ENCODE results near the gene DRD3. TPM values are rescaled to one million over a fixed set of nuclear protein-coding genes. Genes with fewer than 3 reads are reported as not detected.

DRD3 gene
- total RNA-seq, 1 donor from 2014 or later: not detected

DNA sequence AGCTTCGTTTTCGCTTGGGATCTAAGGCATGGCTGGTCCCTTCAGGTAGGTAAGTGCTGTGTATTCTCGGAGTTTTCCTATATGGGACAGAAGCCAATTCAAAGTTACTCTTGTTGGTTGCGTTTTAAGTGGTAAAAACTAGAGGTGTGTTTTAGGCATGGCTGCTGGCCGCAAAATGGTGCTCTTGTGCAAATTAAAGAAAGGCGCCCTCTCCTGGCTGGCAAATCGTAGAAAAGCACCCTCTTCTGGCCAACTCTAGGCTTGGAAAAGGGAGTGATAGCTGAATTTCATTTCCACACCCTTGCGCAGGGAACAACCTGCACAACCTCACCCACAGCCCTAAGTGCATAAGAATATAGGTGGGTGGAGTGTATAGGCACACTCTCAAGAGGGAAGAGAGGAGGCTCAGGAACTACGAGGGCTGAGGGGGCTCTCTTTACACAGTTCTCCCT, 23.5 kb downstream of the DRD3 start:
- H3K9me3 Mint-ChIP-seq (ENCODE audit: unreplicated experiment): no peaks in the 10 kb centered on the region
- no peaks in the 10 kb centered on the region for H3K4me1 Mint-ChIP-seq (ENCODE audit: low read depth, unreplicated experiment)
- Histone ChIP-seq H3K4me2 (ENCODE audit: low read length) (no peak overlapping the region), H3K36me3 (ENCODE audit: insufficient read depth, low read length) (no peaks in the 10 kb centered on the region), H3K4me1 (ENCODE audit: insufficient read depth, low read length) (no peaks in the 10 kb centered on the region), H3K79me2 (ENCODE audit: insufficient read depth, low read length) (no peaks in the 10 kb centered on the region), H3K4me3 (ENCODE audit: insufficient read depth, low read depth, low read length) (no peak overlapping the region), H4K20me1 (ENCODE audit: insufficient read depth, low read length) (no peaks in the 10 kb centered on the region), H3K27ac (ENCODE audit: low read depth, low read length) (no peak overlapping the region), H3K9ac (ENCODE audit: low read length) (no peak overlapping the region), H2AFZ (ENCODE audit: low read depth, low read length) (no peak overlapping the region), H3K27me3 (ENCODE audit: insufficient read depth, low read length) (peaks cover 11% of the 10 kb centered on the region), H3K9me3 (ENCODE audit: insufficient read depth, low read depth, low read length) (no peaks in the 10 kb centered on the region)
- TF ChIP-seq, protein P1, sequence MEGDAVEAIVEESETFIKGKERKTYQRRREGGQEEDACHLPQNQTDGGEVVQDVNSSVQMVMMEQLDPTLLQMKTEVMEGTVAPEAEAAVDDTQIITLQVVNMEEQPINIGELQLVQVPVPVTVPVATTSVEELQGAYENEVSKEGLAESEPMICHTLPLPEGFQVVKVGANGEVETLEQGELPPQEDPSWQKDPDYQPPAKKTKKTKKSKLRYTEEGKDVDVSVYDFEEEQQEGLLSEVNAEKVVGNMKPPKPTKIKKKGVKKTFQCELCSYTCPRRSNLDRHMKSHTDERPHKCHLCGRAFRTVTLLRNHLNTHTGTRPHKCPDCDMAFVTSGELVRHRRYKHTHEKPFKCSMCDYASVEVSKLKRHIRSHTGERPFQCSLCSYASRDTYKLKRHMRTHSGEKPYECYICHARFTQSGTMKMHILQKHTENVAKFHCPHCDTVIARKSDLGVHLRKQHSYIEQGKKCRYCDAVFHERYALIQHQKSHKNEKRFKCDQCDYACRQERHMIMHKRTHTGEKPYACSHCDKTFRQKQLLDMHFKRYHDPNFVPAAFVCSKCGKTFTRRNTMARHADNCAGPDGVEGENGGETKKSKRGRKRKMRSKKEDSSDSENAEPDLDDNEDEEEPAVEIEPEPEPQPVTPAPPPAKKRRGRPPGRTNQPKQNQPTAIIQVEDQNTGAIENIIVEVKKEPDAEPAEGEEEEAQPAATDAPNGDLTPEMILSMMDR (IDR thresholded peaks at IDR 0.05; ENCODE audit: insufficient read depth, low read depth, low read length): peak; percentile 28
- no peak for TF ChIP-seq EZH2 (IDR thresholded peaks at IDR 0.05; ENCODE audit: insufficient read depth, low read length)
- no peak for FAIRE-seq
- no peak overlapping the region for H3K27ac Mint-ChIP-seq (ENCODE audit: unreplicated experiment)
- no peaks in the 10 kb centered on the region for H3K36me3 Mint-ChIP-seq (ENCODE audit: low read depth, unreplicated experiment)
- no peak overlapping the region for H3K4me3 Mint-ChIP-seq (ENCODE audit: unreplicated experiment)
- no peak for DNase-seq (ENCODE audit: low read depth)
- peaks cover 35% of the 10 kb centered on the region for H3K27me3 Mint-ChIP-seq (ENCODE audit: low read depth, unreplicated experiment)

GRCh38 chr3:114154321-114154821, 24.5 kb downstream of the DRD3 start:
- H3K36me3 ChIP-seq (ENCODE audit: insufficient read depth, low read length): no peaks in the 10 kb centered on the region
- DNase-seq (ENCODE audit: low read depth): no peak
- H3K4me1 ChIP-seq (ENCODE audit: insufficient read depth, low read length): no peaks in the 10 kb centered on the region
- TF ChIP-seq, protein P1 (IDR thresholded peaks at IDR 0.05; ENCODE audit: insufficient read depth, low read depth, low read length): no peak
- no peak for TF ChIP-seq EZH2 (IDR thresholded peaks at IDR 0.05; ENCODE audit: insufficient read depth, low read length)
- Mint-ChIP-seq H3K27ac (ENCODE audit: unreplicated experiment) (no peak overlapping the region), H3K4me1 (ENCODE audit: low read depth, unreplicated experiment) (no peaks in the 10 kb centered on the region), H3K27me3 (ENCODE audit: low read depth, unreplicated experiment) (peaks cover 33% of the 10 kb centered on the region), H3K4me3 (ENCODE audit: unreplicated experiment) (no peak overlapping the region), H3K36me3 (ENCODE audit: low read depth, unreplicated experiment) (no peaks in the 10 kb centered on the region), H3K9me3 (ENCODE audit: unreplicated experiment) (no peaks in the 10 kb centered on the region)
- H3K9ac ChIP-seq (ENCODE audit: low read length): no peak overlapping the region
- H3K79me2 ChIP-seq (ENCODE audit: insufficient read depth, low read length): no peaks in the 10 kb centered on the region
- no peaks in the 10 kb centered on the region for H3K9me3 ChIP-seq (ENCODE audit: insufficient read depth, low read depth, low read length)
- no peaks in the 10 kb centered on the region for H4K20me1 ChIP-seq (ENCODE audit: insufficient read depth, low read length)
- FAIRE-seq: no peak
- peaks cover 8% of the 10 kb centered on the region for H3K27me3 ChIP-seq (ENCODE audit: insufficient read depth, low read length)
- no peak overlapping the region for H2AFZ ChIP-seq (ENCODE audit: low read depth, low read length)
- no peak overlapping the region for H3K4me3 ChIP-seq (ENCODE audit: insufficient read depth, low read depth, low read length)
- no peak overlapping the region for H3K4me2 ChIP-seq (ENCODE audit: low read length)
- H3K27ac ChIP-seq (ENCODE audit: low read depth, low read length): no peak overlapping the region

GRCh38 chr3:114152519-114153151, 26.2 kb downstream of the DRD3 start:
- H3K4me1 ChIP-seq (ENCODE audit: insufficient read depth, low read length): no peaks in the 10 kb centered on the region
- H3K4me3 ChIP-seq (ENCODE audit: insufficient read depth, low read depth, low read length): peak overlapping the region; percentile 51
- H3K27me3 Mint-ChIP-seq (ENCODE audit: low read depth, unreplicated experiment): peaks cover 26% of the 10 kb centered on the region
- H4K20me1 ChIP-seq (ENCODE audit: insufficient read depth, low read length): no peaks in the 10 kb centered on the region
- peak overlapping the region; percentile 2 for H3K9ac ChIP-seq (ENCODE audit: low read length)
- H3K4me3 Mint-ChIP-seq (ENCODE audit: unreplicated experiment): peak overlapping the region; percentile 78
- H3K27ac Mint-ChIP-seq (ENCODE audit: unreplicated experiment): peak overlapping the region; percentile 80
- H3K9me3 Mint-ChIP-seq (ENCODE audit: unreplicated experiment): no peaks in the 10 kb centered on the region
- no peaks in the 10 kb centered on the region for H3K36me3 ChIP-seq (ENCODE audit: insufficient read depth, low read length)
- no peaks in the 10 kb centered on the region for H3K9me3 ChIP-seq (ENCODE audit: insufficient read depth, low read depth, low read length)
- peak overlapping the region; percentile 71 for H2AFZ ChIP-seq (ENCODE audit: low read depth, low read length)
- no peak overlapping the region for H3K27ac ChIP-seq (ENCODE audit: low read depth, low read length)
- H3K4me2 ChIP-seq (ENCODE audit: low read length): peak overlapping the region; percentile 80
- DNase-seq (ENCODE audit: low read depth): peak; percentile 68
- peaks cover 4% of the 10 kb centered on the region for H3K27me3 ChIP-seq (ENCODE audit: insufficient read depth, low read length)
- no peak for TF ChIP-seq EZH2 (IDR thresholded peaks at IDR 0.05; ENCODE audit: insufficient read depth, low read length)
- TF ChIP-seq, protein P1 (IDR thresholded peaks at IDR 0.05; ENCODE audit: insufficient read depth, low read depth, low read length): peak; percentile 91
- no peaks in the 10 kb centered on the region for H3K4me1 Mint-ChIP-seq (ENCODE audit: low read depth, unreplicated experiment)
- no peak for FAIRE-seq
- H3K36me3 Mint-ChIP-seq (ENCODE audit: low read depth, unreplicated experiment): no peaks in the 10 kb centered on the region
- H3K79me2 ChIP-seq (ENCODE audit: insufficient read depth, low read length): no peaks in the 10 kb centered on the region

Data from astrocyte (in vitro differentiated cells and primary cell).